ENCODE results near the gene CPAMD8. TPM values are rescaled to one million over a fixed set of nuclear protein-coding genes. Genes with fewer than 3 reads are reported as not detected.
"Not testable (repeated sequence)": the region's sequence is repeated elsewhere in the genome, so short reads cannot be mapped to it uniquely, and the experiment has no call there.

The CPAMD8 gene
- total and polyA plus RNA-seq, 10 of the 15 experiments (the other 5 are each of a cell fraction or from before 2014, with no cell fraction given), result 0.12 to 0.97 (median 0.25) TPM; not detected in 3

GRCh38 chr19:16940626-16941025 is 86.0 kb downstream of the CPAMD8 start:
- 31% methylated on average over 9 of the region's 9 CpGs for WGBS (ENCODE audit: insufficient coverage, insufficient replicate concordance, low lambda C conversion rate, missing lambda C conversion rate)
- ATAC-seq (no peak), DNase-seq (ENCODE audit: low read depth, low spot score) (no peak), FAIRE-seq (no peak)
- H3K9ac ChIP-seq (ENCODE audit: control insufficient read depth, insufficient read depth, low read length), result no peak overlapping the region
- no peaks in the 10 kb centered on the region for H3K36me3 ChIP-seq (ENCODE audit: control insufficient read depth in 2 of 2, insufficient read depth in 2 of 2, low read length in 1 of 2)
- H3K27me3 ChIP-seq (replicated peaks in 1 of 2; ENCODE audit: control insufficient read depth in 2 of 2, insufficient read depth in 2 of 2, low read length in 1 of 2), result no peaks in the 10 kb centered on the region
- intact Hi-C loops (cut with micrococcal nuclease; ENCODE audit: unreplicated experiment), result no loop called here
- no peaks in the 10 kb centered on the region for H3K79me2 ChIP-seq (ENCODE audit: control insufficient read depth, insufficient read depth, low read length)
- TF ChIP-seq MYB (IDR thresholded peaks at IDR 0.05; ENCODE audit: borderline replicate concordance, low read depth, low read length) (no peak), POU2F2 (IDR thresholded peaks at IDR 0.05; ENCODE audit: borderline replicate concordance, low read depth, low read length) (no peak), ASH2L (IDR thresholded peaks at IDR 0.05; ENCODE audit: borderline replicate concordance, low read depth) (no peak), MTA3 (IDR thresholded peaks at IDR 0.05; ENCODE audit: borderline replicate concordance, low read length) (no peak), ATF7 (IDR thresholded peaks at IDR 0.05; ENCODE audit: low read depth) (no peak), GATAD2B (conservative IDR thresholded peaks at IDR 0.05; ENCODE audit: low read depth) (no peak), SKIL (IDR thresholded peaks at IDR 0.05; ENCODE audit: low read depth, poor library complexity, severe bottlenecking) (no peak), TARDBP (IDR thresholded peaks at IDR 0.05; ENCODE audit: borderline replicate concordance) (no peak), IRF3 (IDR thresholded peaks at IDR 0.05) (no peak), EED (IDR thresholded peaks at IDR 0.05; ENCODE audit: low read depth) (no peak)
- BruUV-seq (replicated peaks), result no TSS peak
- POLR2A ChIA-PET, result no interaction called here
- RAD21 ChIA-PET (ENCODE audit: unreplicated experiment), result no interaction called here
- SMC1A ChIA-PET (ENCODE audit: uncharacterized antibody, unreplicated experiment), result no interaction called here
- no peak overlapping the region for H3K4me2 ChIP-seq (ENCODE audit: control insufficient read depth, insufficient read depth)
- H4K20me1 ChIP-seq (ENCODE audit: control insufficient read depth, insufficient read depth), result no peaks in the 10 kb centered on the region
- H3K4me3 ChIP-seq, result no peak overlapping the region
- in situ Hi-C loops (cut with MboI), result no loop called here
- no peaks in the 10 kb centered on the region for H3K4me1 ChIP-seq (ENCODE audit: control insufficient read depth, insufficient read depth, low read length)
- CTCF ChIA-PET, result no interaction called here
- H3K27ac ChIP-seq (ENCODE audit: control insufficient read depth, insufficient read depth), result no peak overlapping the region
- H2AFZ ChIP-seq (ENCODE audit: control insufficient read depth, low read depth, low read length), result no peak overlapping the region
- no peaks in the 10 kb centered on the region for H3K9me3 ChIP-seq (replicated peaks; ENCODE audit: control insufficient read depth, insufficient read depth, low read length)

GRCh38 chr19:16940063-16940462 is 86.5 kb downstream of the CPAMD8 start:
- not testable (repeated sequence) for H3K4me3 ChIP-seq

More at GRCh38 chr19:16940063-16940462, 86.5 kb downstream of the CPAMD8 start:
- H3K9me3 ChIP-seq (replicated peaks; ENCODE audit: control insufficient read depth, insufficient read depth, low read length); POLR2A ChIA-PET; H3K4me1 ChIP-seq (ENCODE audit: control insufficient read depth, insufficient read depth, low read length); H3K9ac ChIP-seq (ENCODE audit: control insufficient read depth, insufficient read depth, low read length); DNase-seq (ENCODE audit: low read depth, low spot score); H3K79me2 ChIP-seq (ENCODE audit: control insufficient read depth, insufficient read depth, low read length); in situ Hi-C loops (cut with MboI); H3K27me3 ChIP-seq (replicated peaks in 1 of 2; ENCODE audit: control insufficient read depth in 2 of 2, insufficient read depth in 2 of 2, low read length in 1 of 2); intact Hi-C loops (cut with micrococcal nuclease; ENCODE audit: unreplicated experiment); BruUV-seq (replicated peaks); SMC1A ChIA-PET (ENCODE audit: uncharacterized antibody, unreplicated experiment); H3K36me3 ChIP-seq (ENCODE audit: control insufficient read depth in 2 of 2, insufficient read depth in 2 of 2, low read length in 1 of 2); FAIRE-seq; H3K27ac ChIP-seq (ENCODE audit: control insufficient read depth, insufficient read depth); RAD21 ChIA-PET (ENCODE audit: unreplicated experiment); H4K20me1 ChIP-seq (ENCODE audit: control insufficient read depth, insufficient read depth); H3K4me2 ChIP-seq (ENCODE audit: control insufficient read depth, insufficient read depth); CTCF ChIA-PET; ATAC-seq; H2AFZ ChIP-seq (ENCODE audit: control insufficient read depth, low read depth, low read length): not testable (repeated sequence)
- 41% methylated on average over 7 of the region's 7 CpGs for WGBS (ENCODE audit: insufficient coverage, insufficient replicate concordance, low lambda C conversion rate, missing lambda C conversion rate)

Measured in GM12878 (cell line).